Stimulated activated CD4-positive, alpha-beta T cell treated with anti-CD3 and anti-CD28 coated beads, Interleukin-2, amount 100 ng/mL, for 24 hours (primary cell): ENCODE data around the gene PAXIP1.

Experiments
- DNase-seq, 2 donors: peaks; one replicate each; pipeline ENCODE4 v3.0.0-alpha.2; 2020

The PAXIP1 gene

GRCh38 chr7:154911411-154911810 lies 91.5 kb downstream of the PAXIP1 start:
- no peak for DNase-seq

- DNase-seq, result no peak
These were observed 91.9 kb downstream of the PAXIP1 start for GRCh38 chr7:154910977-154911376.

DNA sequence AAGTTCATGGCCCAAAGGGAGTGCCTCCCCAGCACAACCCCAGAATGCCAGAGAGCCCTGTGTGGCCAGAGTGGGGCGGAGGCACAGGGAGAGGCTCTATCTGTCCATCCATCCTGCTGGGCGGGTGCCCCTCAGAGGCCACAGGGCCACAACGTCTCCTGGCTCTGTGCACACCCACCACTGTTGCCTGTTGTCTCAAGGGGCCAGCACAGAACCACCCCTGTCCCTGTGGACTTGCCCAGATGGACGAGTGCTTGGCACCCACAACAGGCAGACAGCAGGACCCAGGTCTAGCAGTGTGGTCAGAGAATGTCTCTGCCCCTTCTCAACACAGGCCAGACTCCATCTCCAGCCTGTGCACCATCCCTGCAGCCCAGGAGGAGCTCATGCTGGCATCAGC lies 92.8 kb downstream of the PAXIP1 start:
- no peak for DNase-seq

DNA sequence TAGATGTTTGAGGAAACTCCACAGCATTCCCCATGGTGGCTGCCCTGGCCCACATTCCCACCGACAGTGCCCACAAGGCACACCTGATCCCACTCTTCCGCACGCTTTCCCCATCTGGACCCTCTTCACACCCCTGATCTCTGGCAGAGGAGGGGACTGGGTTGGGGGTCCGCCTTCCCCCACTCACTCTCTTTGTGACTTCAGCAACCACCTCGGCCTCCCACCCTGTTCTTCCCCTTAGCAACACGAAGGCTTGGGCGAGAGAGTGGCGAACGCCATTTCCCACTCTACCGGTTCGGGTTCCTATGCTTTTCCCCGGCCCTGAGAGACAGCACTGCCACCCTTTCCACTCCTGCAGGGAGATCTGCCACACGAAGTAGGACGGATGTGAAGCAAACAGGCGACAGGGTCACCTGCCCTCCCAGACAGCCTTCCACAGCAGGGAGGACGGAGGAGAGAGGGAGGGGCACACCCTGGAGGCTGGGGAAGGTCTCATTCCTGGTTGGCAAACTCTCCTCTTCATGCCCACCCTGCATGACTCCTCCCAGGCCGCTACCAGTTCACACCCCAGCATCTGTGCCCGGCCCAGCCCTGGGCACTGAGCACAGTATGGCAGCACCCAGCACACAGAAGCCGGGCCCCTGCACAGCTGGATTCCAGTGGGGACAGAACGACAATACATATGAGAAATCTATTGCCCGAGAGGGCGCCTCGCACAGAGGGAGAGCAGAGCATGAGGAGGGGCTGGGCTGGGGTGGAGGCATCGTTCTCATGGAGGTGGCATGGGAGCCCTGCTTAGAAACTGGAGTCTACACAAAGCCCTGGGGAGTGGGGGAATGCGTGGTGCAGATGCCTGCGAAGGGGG lies 93.5 kb downstream of the PAXIP1 start:
- no peak for DNase-seq

DNA sequence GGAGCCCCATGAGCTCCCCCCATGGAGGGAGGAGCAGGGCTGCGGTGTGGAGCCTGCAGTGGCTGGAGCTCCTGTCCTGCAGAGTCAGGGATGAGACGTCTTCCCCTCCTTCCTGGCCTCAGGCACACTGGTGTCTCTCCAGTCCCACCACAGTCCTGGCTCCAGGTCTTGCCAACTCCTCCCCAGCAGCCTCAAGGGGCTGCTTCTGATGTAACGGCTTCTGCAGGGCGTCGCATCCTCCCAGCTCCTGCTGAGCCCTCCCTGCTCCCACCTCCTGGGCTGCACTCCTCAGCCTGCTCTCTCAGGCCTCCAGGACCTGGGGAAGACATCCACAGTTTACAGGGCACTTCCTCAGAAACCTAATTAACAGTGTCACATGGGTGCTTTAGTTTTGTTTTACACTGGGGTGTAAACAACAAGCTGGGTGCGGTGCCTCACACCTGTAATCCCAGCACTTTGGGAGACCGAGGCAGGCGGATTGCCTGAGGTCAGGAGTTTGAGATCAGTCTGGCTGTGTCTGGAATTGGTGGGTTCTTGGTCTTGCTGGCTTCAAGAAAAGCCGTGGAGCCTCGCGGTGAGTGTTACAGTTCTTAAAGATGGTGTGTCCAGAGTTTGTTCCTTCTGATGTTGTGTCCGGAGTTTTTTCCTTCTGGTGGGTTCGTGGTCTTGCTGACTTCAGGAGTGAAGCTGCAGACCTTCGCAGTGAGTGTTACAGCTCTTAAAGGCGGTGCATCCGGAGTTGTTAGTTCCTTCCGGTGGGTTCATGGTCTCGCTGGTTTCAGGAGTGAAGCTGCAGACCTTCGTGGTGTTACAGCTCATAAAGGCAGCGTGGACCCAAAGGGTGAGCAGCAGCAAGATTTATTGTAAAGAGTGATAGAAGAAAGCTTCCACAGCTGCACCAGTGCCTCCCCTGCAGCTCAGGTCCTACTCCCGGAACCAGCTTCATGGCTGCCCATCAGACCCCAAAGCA lies 95.0 kb downstream of the PAXIP1 start:
- no peak for DNase-seq

GRCh38 chr7:154906736-154907355 lies 96.1 kb downstream of the PAXIP1 start:
- no peak for DNase-seq

DNA sequence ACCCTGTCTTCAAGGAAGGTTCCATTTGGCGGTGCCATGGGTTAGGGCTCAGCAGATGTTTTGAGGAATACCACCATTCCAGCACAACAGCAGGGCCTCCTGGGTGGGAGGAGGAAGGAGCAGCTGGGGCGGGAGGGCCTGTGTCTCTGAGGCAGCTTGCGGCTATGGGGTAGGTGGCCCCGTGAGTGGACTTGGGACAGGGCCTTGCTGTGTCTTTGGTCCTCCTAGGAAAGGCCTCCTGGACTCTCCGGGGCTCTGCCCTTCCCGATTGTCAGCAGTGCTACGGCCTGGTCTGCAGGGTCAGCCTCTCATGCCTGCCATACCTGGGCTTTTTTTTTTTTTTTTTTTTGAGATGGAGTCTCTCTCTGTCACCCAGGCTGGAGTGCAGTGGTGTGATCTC lies 96.7 kb downstream of the PAXIP1 start:
- no peak for DNase-seq

DNA sequence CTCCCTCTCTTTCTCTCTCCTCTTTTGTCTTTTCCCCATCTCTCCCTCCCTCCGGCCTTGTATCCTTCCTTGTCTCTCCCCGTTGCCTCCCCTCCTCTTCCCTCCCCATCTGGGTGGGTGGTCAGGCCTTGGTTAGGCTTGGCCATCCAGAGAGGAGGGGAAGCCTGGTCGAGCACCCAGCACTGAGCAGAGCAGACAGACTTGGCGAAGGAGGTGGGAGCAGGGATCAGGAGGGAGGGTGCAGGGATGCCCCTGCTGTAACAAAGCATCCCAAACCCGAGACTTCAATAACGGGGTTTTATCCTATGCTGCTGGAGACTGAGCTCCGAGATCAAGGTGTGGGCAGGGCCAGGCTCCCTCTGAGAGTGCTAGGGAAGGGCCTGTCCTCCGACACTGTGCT lies 97.3 kb downstream of the PAXIP1 start:
- no peak for DNase-seq

DNA sequence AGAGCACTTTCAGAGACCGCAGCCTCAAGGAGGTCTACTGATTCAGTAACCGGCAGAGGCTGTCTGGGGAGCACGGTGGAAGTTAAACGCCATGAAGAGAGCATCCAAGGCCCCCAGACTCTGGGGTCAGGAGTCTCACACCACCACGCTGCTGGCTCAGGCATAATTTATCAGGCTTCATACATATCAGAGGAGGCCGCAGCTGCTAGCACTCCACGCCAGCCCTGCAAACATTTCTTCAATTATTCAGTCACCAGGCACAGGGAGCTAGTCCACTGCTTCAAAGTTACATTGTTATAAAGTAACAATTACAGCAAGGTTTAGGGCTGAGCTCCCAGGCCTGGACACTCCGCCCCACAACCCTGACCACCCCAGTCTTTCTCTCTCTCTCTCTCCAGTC lies 97.8 kb downstream of the PAXIP1 start:
- DNase-seq, result no peak

DNA sequence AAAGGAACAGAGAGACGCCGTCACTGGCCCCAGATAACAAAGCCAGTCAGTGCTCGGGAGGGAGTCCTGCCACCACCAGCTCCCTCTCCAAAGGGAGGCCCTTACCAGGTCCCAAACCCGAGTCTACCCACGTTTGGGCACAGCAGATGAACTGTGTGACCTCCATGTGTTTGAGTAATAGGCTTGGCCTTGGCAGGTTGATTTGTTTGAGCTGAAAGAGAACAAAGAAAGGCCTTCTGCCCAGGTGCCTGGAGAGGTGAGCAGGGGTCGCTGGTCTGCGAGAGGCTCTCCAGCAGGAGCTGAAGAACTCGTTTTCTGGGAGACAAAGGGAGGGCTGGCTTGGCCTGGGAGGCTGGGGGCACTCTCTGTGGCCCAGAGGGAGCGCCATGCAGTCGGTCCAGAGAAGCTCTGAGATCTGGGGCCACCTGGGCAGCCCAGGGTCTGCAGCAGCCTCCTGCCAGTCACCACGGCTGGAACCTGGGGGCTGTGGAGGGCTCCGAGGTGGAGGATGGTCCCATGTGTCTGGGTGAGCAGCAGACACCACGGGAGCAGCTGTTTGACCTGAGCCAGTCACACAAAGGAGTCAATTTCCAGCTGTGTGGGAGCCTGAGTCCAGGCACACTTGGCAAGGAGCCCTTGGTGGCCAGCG lies 99.7 kb downstream of the PAXIP1 start:
- no peak for DNase-seq

DNA sequence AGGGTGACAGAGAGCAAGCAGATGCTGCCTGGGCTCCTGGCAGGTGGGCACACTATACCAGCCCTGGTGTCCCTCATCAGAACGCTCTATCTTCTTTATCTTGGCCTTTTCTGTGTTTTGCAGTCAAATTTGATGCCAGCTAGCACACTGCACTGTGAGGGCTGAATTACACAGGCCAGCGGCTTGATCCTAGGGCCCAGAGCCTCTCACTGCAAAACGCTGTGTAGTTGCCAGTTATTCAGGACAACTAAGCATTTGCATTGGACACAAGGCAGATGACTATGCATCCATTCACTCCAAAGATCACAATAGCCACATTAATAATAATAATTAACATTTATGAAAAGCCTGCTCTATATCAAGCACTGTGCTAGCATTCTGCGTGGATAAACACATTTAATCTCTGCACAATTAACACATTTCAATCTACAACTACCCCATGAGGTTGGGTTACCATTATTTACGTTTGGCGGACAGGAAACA lies 100.3 kb downstream of the PAXIP1 start:
- DNase-seq, result no peak

DNA sequence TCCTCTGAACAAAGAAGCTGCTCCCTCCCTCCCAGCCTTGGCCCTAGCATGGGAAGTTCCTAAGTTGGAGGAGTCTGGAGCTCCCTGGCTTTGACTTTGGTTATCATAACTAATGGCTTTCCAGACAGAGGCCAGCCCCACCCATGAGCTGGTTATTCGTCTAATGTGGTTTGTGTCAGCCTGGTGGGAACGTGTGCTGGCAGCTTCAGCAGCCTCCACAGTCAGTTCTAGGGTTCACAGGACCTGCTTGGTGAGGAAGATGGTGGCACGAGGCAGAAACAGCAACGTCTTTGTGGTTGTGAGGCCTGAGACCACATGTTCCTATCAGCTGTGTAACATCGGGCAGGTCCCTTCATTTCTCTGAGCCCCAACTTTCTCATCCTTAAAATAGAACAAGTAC lies 103.1 kb downstream of the PAXIP1 start:
- DNase-seq, result no peak

DNA sequence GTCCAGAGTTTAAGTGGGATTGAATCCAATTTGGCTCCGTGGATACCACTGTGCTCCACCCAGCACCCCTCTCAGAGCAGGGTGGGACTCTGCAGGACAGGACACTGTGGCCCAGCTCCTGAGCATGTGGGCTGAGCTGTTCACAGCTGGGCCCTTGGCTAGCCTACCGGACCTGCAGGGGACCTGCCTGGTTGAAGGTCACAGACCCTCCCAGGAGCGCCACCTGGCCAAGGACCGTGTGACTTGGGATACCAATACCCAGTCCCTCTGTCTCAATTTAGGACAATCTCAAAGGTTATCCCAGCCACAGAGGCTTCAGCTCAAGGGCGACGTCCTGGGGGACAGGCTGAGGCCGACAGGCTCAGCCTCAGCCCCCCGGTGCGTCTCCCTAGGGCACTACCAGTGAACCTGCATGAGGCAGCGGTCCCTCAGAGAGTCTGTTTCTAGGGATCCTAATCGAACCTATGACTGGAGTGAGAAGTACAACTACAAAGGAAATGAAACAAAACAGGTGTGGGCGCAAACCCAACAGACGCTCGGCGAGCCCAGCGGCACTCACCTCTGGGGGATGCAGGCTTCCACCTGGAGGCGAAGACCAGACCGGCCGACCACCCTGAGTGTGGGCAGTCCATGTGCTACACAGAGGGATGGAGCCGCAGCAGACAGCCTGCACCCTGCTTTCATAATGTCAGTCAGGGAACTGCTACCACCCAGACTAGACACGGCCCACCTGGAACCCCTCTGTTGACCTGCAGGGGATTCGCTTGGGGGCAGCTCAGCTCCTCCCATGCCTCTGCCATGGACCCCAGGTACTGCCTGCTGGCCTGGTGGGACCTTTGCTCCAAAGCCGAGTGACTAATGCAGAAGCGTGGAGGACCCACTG lies 103.7 kb downstream of the PAXIP1 start:
- no peak for DNase-seq

DNA sequence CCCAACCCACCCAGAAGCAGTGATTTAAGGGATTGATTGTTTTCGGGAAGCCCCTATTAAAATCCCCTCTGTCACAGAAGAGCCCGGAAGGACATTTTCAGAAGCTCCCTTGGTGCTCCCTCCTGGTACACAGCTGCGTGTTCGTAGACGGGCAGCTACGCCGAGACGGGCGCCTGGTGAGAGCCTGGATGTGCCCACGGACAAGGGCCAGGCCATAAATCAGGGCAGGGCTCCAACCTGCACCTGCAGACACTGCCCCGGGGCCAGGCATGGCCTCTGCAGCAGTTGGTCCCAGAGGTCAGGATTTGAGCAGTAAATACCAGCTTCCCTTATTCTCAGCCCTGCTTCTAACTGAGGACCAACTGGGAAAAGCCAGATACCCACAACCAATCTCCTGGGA lies 106.8 kb downstream of the PAXIP1 start:
- DNase-seq, result no peak
